ENCODE results near the gene THSD8. TPM values are rescaled to one million over a fixed set of nuclear protein-coding genes. Genes with fewer than 3 reads are reported as not detected.

THSD8 gene
- total and polyA plus RNA-seq, 12 donors = 1.8 to 8.6 (median 4.6) TPM; not detected in 4

DNA sequence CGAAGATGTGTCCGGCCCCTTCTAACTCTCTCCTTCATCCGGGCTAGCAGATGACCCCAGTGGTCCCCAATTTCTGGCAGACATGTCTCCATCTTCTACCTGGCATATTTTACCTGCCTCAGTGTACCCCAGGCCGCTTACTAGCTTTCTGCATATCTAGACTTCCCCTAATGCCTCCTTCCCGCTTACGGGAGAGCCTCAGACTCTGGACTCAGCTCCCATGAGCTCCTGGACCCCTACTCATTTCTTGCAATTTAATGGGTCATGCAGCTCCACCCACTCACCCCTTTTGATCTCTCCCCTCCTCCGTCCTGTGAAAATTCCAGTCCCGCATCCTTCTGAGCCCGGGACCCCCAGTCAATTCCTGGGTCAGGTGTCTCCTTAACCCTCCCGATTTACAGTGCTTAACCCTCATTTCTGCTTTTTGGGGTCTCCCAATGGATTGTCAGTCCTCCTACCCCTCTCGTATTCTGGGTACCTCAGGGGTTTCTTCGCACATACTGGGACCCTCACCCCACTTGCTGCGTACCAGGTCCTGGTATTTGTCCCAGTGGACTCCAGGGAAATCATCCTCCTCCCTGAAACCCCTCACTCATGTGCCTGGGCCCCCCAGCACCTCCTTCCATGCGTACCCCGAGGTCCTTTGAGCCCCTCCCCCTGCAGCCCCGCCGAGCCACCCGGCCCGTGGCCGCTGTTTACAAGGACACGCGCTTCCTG is 11.1 kb upstream of the THSD8 start:
- DNase-seq = peak in 1 of 7 donors; percentile 59
- WGBS, 4 donors = 2 to 4% (median 3%) methylated on average over 13 to 22 of the region's 22 CpGs
- Histone ChIP-seq H3K36me3 (replicated peaks in 1 of 2) (no peaks in the 10 kb centered on the region), H3K4me1 (replicated peaks in 1 of 2) (peaks cover 25 to 52% of the 10 kb centered on the region in 2 donors), H3K4me3 (peak overlapping the region in 3 of 4 donors; percentile 16 to 77 (median 74)), H3K9me3 (replicated peaks in 1 of 3) (no peaks in the 10 kb centered on the region), H3K27me3 (no peaks in the 10 kb centered on the region), H3K27ac (peak overlapping the region; percentile 97 to 100 (median 99))
- no peak for TF ChIP-seq POLR2A (IDR thresholded peaks at IDR 0.05)
- TF ChIP-seq, protein P1, sequence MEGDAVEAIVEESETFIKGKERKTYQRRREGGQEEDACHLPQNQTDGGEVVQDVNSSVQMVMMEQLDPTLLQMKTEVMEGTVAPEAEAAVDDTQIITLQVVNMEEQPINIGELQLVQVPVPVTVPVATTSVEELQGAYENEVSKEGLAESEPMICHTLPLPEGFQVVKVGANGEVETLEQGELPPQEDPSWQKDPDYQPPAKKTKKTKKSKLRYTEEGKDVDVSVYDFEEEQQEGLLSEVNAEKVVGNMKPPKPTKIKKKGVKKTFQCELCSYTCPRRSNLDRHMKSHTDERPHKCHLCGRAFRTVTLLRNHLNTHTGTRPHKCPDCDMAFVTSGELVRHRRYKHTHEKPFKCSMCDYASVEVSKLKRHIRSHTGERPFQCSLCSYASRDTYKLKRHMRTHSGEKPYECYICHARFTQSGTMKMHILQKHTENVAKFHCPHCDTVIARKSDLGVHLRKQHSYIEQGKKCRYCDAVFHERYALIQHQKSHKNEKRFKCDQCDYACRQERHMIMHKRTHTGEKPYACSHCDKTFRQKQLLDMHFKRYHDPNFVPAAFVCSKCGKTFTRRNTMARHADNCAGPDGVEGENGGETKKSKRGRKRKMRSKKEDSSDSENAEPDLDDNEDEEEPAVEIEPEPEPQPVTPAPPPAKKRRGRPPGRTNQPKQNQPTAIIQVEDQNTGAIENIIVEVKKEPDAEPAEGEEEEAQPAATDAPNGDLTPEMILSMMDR (IDR thresholded peaks at IDR 0.05) = no peak
- intact Hi-C loops (cut with DNase I) = no loop called here

DNA sequence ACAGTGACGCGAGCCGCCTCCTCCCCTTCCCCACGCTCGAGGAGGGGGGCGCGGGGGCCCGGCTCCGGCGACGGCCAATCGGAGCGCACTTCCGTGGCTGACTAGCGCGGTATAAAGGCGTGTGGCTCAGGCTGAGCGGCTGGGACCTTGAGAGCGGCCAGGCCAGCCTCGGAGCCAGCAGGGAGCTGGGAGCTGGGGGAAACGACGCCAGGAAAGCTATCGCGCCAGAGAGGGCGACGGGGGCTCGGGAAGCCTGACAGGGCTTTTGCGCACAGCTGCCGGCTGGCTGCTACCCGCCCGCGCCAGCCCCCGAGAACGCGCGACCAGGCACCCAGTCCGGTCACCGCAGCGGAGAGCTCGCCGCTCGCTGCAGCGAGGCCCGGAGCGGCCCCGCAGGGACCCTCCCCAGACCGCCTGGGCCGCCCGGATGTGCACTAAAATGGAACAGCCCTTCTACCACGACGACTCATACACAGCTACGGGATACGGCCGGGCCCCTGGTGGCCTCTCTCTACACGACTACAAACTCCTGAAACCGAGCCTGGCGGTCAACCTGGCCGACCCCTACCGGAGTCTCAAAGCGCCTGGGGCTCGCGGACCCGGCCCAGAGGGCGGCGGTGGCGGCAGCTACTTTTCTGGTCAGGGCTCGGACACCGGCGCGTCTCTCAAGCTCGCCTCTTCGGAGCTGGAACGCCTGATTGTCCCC is 10.4 kb upstream of the THSD8 start, which contains the start of gene JUNB:
TSS of gene JUNB (plus strand) at position 142 of the 706 bp plus-strand sequence. CDS start at position 428, 286 bp downstream.
- Histone ChIP-seq H3K4me1 (replicated peaks in 1 of 2) (peaks cover 29 to 56% of the 10 kb centered on the region in 2 donors), H3K36me3 (replicated peaks in 1 of 2) (no peaks in the 10 kb centered on the region), H3K4me3 (peak within 1 kb of the TSS; percentile 54 to 80 (median 76)), H3K9me3 (replicated peaks in 1 of 3) (no peaks in the 10 kb centered on the region), H3K27me3 (no peaks in the 10 kb centered on the region), H3K27ac (peak within 1 kb of the TSS; percentile 97 to 100 (median 99))
- WGBS, 4 donors = 0% methylated on average over 23 to 73 of the region's 73 CpGs; no CpG with 5 or more reads in 1 of the 4 donors
- intact Hi-C loops (cut with DNase I) = no loop called here
- peak; percentile 98 to 99 (median 98) for DNase-seq
- TF ChIP-seq, protein P1 (IDR thresholded peaks at IDR 0.05) = peak in 4 of 6 experiments; percentile 3 to 27 (median 16)
- TF ChIP-seq POLR2A (IDR thresholded peaks at IDR 0.05) = peak; percentile 100

DNA sequence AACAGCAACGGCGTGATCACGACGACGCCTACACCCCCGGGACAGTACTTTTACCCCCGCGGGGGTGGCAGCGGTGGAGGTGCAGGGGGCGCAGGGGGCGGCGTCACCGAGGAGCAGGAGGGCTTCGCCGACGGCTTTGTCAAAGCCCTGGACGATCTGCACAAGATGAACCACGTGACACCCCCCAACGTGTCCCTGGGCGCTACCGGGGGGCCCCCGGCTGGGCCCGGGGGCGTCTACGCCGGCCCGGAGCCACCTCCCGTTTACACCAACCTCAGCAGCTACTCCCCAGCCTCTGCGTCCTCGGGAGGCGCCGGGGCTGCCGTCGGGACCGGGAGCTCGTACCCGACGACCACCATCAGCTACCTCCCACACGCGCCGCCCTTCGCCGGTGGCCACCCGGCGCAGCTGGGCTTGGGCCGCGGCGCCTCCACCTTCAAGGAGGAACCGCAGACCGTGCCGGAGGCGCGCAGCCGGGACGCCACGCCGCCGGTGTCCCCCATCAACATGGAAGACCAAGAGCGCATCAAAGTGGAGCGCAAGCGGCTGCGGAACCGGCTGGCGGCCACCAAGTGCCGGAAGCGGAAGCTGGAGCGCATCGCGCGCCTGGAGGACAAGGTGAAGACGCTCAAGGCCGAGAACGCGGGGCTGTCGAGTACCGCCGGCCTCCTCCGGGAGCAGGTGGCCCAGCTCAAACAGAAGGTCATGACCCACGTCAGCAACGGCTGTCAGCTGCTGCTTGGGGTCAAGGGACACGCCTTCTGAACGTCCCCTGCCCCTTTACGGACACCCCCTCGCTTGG is 9.6 kb upstream of the THSD8 start:
- TF ChIP-seq POLR2A (IDR thresholded peaks at IDR 0.05) = peak; percentile 44 to 71
- TF ChIP-seq, protein P1 (IDR thresholded peaks at IDR 0.05) = peak in 1 of 6 experiments; percentile 5
- 0 to 1% (median 0%) methylated on average over 3 to 84 of the region's 84 CpGs for WGBS, 4 donors
- Histone ChIP-seq H3K4me1 (replicated peaks in 1 of 2) (peaks cover 29 to 49% of the 10 kb centered on the region in 2 donors), H3K36me3 (replicated peaks in 1 of 2) (no peaks in the 10 kb centered on the region), H3K27me3 (no peaks in the 10 kb centered on the region), H3K27ac (peak overlapping the region; percentile 93 to 99 (median 98)), H3K4me3 (peak overlapping the region; percentile 54 to 80 (median 76)), H3K9me3 (replicated peaks in 1 of 3) (no peaks in the 10 kb centered on the region)
- intact Hi-C loops (cut with DNase I) = no loop called here
- DNase-seq = peak; percentile 77 to 91 (median 82)
